WTC11 (cell line): ENCODE measurements around the gene AIDA. TPM values are rescaled to one million over a fixed set of nuclear protein-coding genes. Genes with fewer than 3 reads are reported as not detected.

Experiments
- CTCF ChIP-seq: fragments of 200-600 bp; IDR thresholded peaks from 2 replicates; pipeline ENCODE4 v1.8.0; 2022; ENCODE audit warnings: antibody characterized with exemption
- ETV6 ChIP-seq: sonication (generic); formaldehyde crosslinking; IDR thresholded peaks from 2 replicates; pipeline ENCODE4 v1.8.1; 2022; ENCODE audit warnings: mild to moderate bottlenecking, missing genetic modification reagents
- FOXP1 ChIP-seq: sonication (generic); formaldehyde crosslinking; IDR thresholded peaks from 2 replicates; pipeline ENCODE4 v1.8.0; 2022; ENCODE audit warnings: missing genetic modification reagents, mild to moderate bottlenecking, moderate library complexity, borderline replicate concordance
- FOXP4 ChIP-seq: sonication (generic); formaldehyde crosslinking; IDR thresholded peaks from 2 replicates; pipeline ENCODE4 v1.8.0; 2022; ENCODE audit warnings: mild to moderate bottlenecking, missing genetic modification reagents
- JUN ChIP-seq: sonication (generic); formaldehyde crosslinking; IDR thresholded peaks from 2 replicates; pipeline ENCODE4 v1.8.0; 2023; ENCODE audit warnings: mild to moderate bottlenecking, missing genetic modification reagents
- KAT7 ChIP-seq: sonication (generic); formaldehyde crosslinking; IDR thresholded peaks from 2 replicates; pipeline ENCODE4 v1.8.1; 2023; ENCODE audit warnings: missing genetic modification reagents, mild to moderate bottlenecking, borderline replicate concordance
- MLX ChIP-seq: sonication (generic); formaldehyde crosslinking; IDR thresholded peaks from 2 replicates; pipeline ENCODE4 v1.8.1; 2023; ENCODE audit warnings: mild to moderate bottlenecking, missing genetic modification reagents, moderate library complexity
- MYBL2 ChIP-seq: sonication (generic); formaldehyde crosslinking; IDR thresholded peaks from 2 replicates; pipeline ENCODE4 v1.8.1; 2023; ENCODE audit warnings: mild to moderate bottlenecking, moderate library complexity, missing genetic modification reagents
- NR3C1 ChIP-seq: sonication (generic); formaldehyde crosslinking; conservative IDR thresholded peaks from 2 replicates; pipeline ENCODE4 v1.8.1; 2023; ENCODE audit warnings: low read depth, mild to moderate bottlenecking, missing genetic modification reagents
- RELA ChIP-seq: sonication (generic); formaldehyde crosslinking; IDR thresholded peaks from 2 replicates; pipeline ENCODE4 v1.8.1; 2022; ENCODE audit warnings: missing genetic modification reagents, mild to moderate bottlenecking, borderline replicate concordance
- RORB ChIP-seq: fragments of 250-450 bp; sonication (Bioruptor Pico); IDR thresholded peaks from 2 replicates; pipeline ENCODE4 v1.9.0; 2021; ENCODE audit warnings: mild to moderate bottlenecking
- SP1 ChIP-seq: sonication (generic); formaldehyde crosslinking; conservative IDR thresholded peaks from 2 replicates; pipeline ENCODE4 v1.8.1; 2022; ENCODE audit warnings: missing genetic modification reagents
- TEAD4 ChIP-seq: sonication (generic); formaldehyde crosslinking; IDR thresholded peaks from 2 replicates; pipeline ENCODE4 v1.8.0; 2022; ENCODE audit warnings: mild to moderate bottlenecking, missing genetic modification reagents
- TP53 ChIP-seq: sonication (generic); formaldehyde crosslinking; IDR thresholded peaks from 2 replicates; pipeline ENCODE4 v1.8.1; 2023; ENCODE audit warnings: mild to moderate bottlenecking, missing genetic modification reagents
- USF1 ChIP-seq: sonication (generic); formaldehyde crosslinking; IDR thresholded peaks from 2 replicates; pipeline ENCODE4 v1.8.0; 2022; ENCODE audit warnings: mild to moderate bottlenecking, missing genetic modification reagents
- USF2 ChIP-seq: sonication (generic); formaldehyde crosslinking; IDR thresholded peaks from 2 replicates; pipeline ENCODE4 v1.8.1; 2023; ENCODE audit warnings: mild to moderate bottlenecking, missing genetic modification reagents, moderate library complexity
- ZBTB21 ChIP-seq: sonication (generic); formaldehyde crosslinking; IDR thresholded peaks from 2 replicates; pipeline ENCODE4 v1.8.1; 2023; ENCODE audit warnings: mild to moderate bottlenecking, missing genetic modification reagents, borderline replicate concordance
- ZBTB43 ChIP-seq: sonication (generic); formaldehyde crosslinking; IDR thresholded peaks from 2 replicates; pipeline ENCODE4 v1.8.1; 2023; ENCODE audit warnings: mild to moderate bottlenecking, missing genetic modification reagents
- ZNF121 ChIP-seq: sonication (generic); formaldehyde crosslinking; IDR thresholded peaks from 2 replicates; pipeline ENCODE4 v1.8.0; 2023; ENCODE audit warnings: missing genetic modification reagents
- ZNF263 ChIP-seq: sonication (generic); formaldehyde crosslinking; IDR thresholded peaks from 2 replicates; pipeline ENCODE4 v1.8.1; 2022; ENCODE audit warnings: low read depth, mild to moderate bottlenecking, moderate library complexity, missing genetic modification reagents
- ZNF423 ChIP-seq: fragments of 250-450 bp; sonication (Bioruptor Pico); IDR thresholded peaks from 2 replicates; pipeline ENCODE4 v2.1.2; 2022; ENCODE audit warnings: mild to moderate bottlenecking, moderate library complexity
- ZNF425 ChIP-seq: fragments of 250-450 bp; sonication (Bioruptor Pico); conservative IDR thresholded peaks from 2 replicates; pipeline ENCODE4 v1.9.0; 2021; ENCODE audit warnings: mild to moderate bottlenecking
- total RNA-seq: library from RNA; stranded (reverse); gene quantifications from 3 replicates; pipeline ENCODE4 v1.2.3, GENCODE V29; 2021
- TF ChIP-seq, protein P1 (sequence below): sonication (generic); formaldehyde crosslinking; IDR thresholded peaks from 2 replicates; pipeline ENCODE4 v1.8.0; 2023; ENCODE audit warnings: mild to moderate bottlenecking, missing genetic modification reagents

AIDA gene
- total RNA-seq, 1 experiment from 2014 or later = 81.2 TPM

DNA sequence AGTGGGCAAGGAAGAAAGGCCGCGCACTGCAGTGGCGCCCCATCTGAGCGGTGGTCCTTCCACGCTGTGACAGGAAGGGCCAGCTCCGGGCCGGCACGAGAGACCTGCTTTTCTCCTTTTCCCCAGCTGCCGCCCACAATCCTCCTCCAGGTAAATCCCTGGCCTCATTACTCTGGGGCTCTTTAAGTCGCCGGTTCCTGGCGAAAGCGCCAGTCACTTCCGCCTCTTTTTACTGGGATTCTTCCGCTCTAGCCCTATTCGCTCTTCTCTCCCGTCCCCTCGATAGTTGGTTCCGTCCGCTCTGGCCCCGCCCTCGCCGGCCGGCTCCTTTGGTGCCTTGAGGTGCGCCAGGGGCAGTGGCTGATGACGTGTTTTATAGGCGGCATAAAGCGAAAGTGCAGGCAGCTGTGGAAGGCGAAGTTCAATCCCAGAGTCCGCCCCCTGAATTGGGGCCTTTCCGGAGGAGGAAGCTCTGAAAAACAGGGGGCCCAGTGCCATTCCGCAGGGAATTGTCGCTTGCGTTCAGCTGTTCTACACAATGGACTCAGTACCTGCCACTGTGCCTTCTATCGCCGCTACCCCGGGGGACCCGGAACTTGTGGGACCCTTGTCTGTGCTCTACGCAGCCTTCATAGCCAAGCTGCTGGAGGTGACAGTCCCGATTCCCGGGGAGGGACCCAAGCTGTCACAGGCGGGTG, 68.2 kb downstream of the AIDA start (continued):
- TF ChIP-seq USF1 (CRISPR knock-in tag) = no peak
- peak; percentile 94; the same call in 1 of the 2 replicates for TF ChIP-seq ETV6 (CRISPR knock-in tag)
- TF ChIP-seq TEAD4 (CRISPR knock-in tag) = no peak
- TF ChIP-seq FOXP4 (CRISPR knock-in tag) = no peak
- no peak for TF ChIP-seq JUN
- TF ChIP-seq USF2 (CRISPR knock-in tag) = 0 out of 2 replicates have a peak, but pooled peaks have one; percentile 20
- no peak for TF ChIP-seq ZBTB21 (CRISPR knock-in tag)
- TF ChIP-seq, protein P1, sequence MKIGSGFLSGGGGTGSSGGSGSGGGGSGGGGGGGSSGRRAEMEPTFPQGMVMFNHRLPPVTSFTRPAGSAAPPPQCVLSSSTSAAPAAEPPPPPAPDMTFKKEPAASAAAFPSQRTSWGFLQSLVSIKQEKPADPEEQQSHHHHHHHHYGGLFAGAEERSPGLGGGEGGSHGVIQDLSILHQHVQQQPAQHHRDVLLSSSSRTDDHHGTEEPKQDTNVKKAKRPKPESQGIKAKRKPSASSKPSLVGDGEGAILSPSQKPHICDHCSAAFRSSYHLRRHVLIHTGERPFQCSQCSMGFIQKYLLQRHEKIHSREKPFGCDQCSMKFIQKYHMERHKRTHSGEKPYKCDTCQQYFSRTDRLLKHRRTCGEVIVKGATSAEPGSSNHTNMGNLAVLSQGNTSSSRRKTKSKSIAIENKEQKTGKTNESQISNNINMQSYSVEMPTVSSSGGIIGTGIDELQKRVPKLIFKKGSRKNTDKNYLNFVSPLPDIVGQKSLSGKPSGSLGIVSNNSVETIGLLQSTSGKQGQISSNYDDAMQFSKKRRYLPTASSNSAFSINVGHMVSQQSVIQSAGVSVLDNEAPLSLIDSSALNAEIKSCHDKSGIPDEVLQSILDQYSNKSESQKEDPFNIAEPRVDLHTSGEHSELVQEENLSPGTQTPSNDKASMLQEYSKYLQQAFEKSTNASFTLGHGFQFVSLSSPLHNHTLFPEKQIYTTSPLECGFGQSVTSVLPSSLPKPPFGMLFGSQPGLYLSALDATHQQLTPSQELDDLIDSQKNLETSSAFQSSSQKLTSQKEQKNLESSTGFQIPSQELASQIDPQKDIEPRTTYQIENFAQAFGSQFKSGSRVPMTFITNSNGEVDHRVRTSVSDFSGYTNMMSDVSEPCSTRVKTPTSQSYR (CRISPR knock-in tag) = no peak
- TF ChIP-seq RORB (CRISPR knock-in tag) = no peak
- TF ChIP-seq RELA (CRISPR knock-in tag) = no peak
- no peak for TF ChIP-seq NR3C1 (CRISPR knock-in tag)
- no peak for TF ChIP-seq MLX (CRISPR knock-in tag)
- no peak for TF ChIP-seq ZNF425 (CRISPR knock-in tag)
- TF ChIP-seq KAT7 (CRISPR knock-in tag) = no peak
- TF ChIP-seq FOXP1 (CRISPR knock-in tag) = peak; percentile 52; the same call in 1 of the 2 replicates
- no peak for TF ChIP-seq TP53 (CRISPR knock-in tag)
- no peak for TF ChIP-seq ZBTB43 (CRISPR knock-in tag)
- TF ChIP-seq ZNF121 (CRISPR knock-in tag) = no peak
- no peak for TF ChIP-seq MYBL2 (CRISPR knock-in tag)
- TF ChIP-seq ZNF423 = no peak
- no peak for TF ChIP-seq ZNF263 (CRISPR knock-in tag)
- peak; percentile 95 for TF ChIP-seq SP1 (CRISPR knock-in tag)
- no peak for TF ChIP-seq CTCF
